HepG2 (cell line): Measurements from ENCODE around the gene PLSCR4.

ENCODE experiments used
- BHLHE40 ChIP-seq: IDR thresholded peaks from 2 replicates; pipeline ENCODE4 v1.6.1; 2011; ENCODE audit warnings: low read length, improper control_type of control experiment
- EZH2 ChIP-seq: conservative IDR thresholded peaks from 2 replicates; pipeline ENCODE4 v1.6.1; 2012; ENCODE audit warnings: mild to moderate bottlenecking, low read depth, low read length, moderate library complexity
- POLR2AphosphoS5 ChIP-seq: IDR thresholded peaks from 2 replicates; pipeline ENCODE4 v1.6.1; 2012; ENCODE audit warnings: low read depth, low read length
- RELA ChIP-seq: sonication (generic); formaldehyde crosslinking; IDR thresholded peaks from 2 replicates; pipeline ENCODE4 v1.4.0; 2020; ENCODE audit warnings: missing genetic modification reagents
- ZNF333 ChIP-seq: sonication (generic); formaldehyde crosslinking; IDR thresholded peaks from 2 replicates; pipeline ENCODE4 v1.4.0; 2020; ENCODE audit warnings: mild to moderate bottlenecking, missing genetic modification reagents, borderline replicate concordance
- ZNF619 ChIP-seq: sonication (generic); formaldehyde crosslinking; IDR thresholded peaks from 2 replicates; pipeline ENCODE4 v1.4.0; 2020; ENCODE audit warnings: mild to moderate bottlenecking, missing genetic modification reagents
- TF ChIP-seq, protein P1 (sequence below): IDR thresholded peaks from 2 replicates; pipeline ENCODE4 v1.6.1; 2016; ENCODE audit warnings: control low read depth
- TF ChIP-seq, protein P2 (sequence below), 2 experiments: IDR thresholded peaks; 2 replicates each; pipeline ENCODE4 v1.6.1; 2011 to 2012; ENCODE audit warnings: low read length in 2 of 2, borderline replicate concordance in 1 of 2, low read depth in 1 of 2, mild to moderate bottlenecking in 1 of 2, moderate library complexity in 1 of 2
- TF ChIP-seq, protein P3 (sequence below): IDR thresholded peaks from 2 replicates; pipeline ENCODE4 v1.6.1; 2012; ENCODE audit warnings: inconsistent platforms
- TF ChIP-seq, protein P4 (sequence below): sonication (generic); formaldehyde crosslinking; IDR thresholded peaks from 2 replicates; pipeline ENCODE4 v1.4.0; 2020; ENCODE audit warnings: mild to moderate bottlenecking, missing genetic modification reagents
- TF ChIP-seq, protein P5 (sequence below): sonication (generic); formaldehyde crosslinking; IDR thresholded peaks from 2 replicates; pipeline ENCODE4 v1.8.0; 2022; ENCODE audit warnings: mild to moderate bottlenecking, missing genetic modification reagents, moderate library complexity

DNA sequence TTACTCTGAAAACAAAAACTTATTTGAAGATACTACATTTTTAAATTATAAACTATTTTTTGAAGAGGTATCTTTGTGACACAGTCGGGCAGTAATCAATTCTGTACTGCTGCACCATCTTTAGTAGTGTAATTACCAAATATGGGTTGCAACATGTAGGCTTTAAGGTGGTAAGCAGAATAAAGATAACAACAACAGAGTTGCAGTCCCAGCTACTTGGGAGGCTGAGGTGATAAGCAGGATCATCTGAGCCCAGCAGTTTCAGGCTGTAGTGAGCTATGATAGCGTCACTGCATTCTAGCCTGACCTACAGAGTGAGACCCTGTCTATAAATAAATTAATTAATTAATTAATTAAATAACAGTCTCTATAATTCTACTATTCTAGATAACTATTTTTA is 95.9 kb downstream of the PLSCR4 start:
- TF ChIP-seq, protein P1, sequence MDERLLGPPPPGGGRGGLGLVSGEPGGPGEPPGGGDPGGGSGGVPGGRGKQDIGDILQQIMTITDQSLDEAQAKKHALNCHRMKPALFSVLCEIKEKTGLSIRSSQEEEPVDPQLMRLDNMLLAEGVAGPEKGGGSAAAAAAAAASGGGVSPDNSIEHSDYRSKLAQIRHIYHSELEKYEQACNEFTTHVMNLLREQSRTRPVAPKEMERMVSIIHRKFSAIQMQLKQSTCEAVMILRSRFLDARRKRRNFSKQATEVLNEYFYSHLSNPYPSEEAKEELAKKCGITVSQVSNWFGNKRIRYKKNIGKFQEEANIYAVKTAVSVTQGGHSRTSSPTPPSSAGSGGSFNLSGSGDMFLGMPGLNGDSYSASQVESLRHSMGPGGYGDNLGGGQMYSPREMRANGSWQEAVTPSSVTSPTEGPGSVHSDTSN (CRISPR knock-in tag): no peak
- no peak for TF ChIP-seq ZNF333 (CRISPR knock-in tag)
- TF ChIP-seq, protein P2, sequence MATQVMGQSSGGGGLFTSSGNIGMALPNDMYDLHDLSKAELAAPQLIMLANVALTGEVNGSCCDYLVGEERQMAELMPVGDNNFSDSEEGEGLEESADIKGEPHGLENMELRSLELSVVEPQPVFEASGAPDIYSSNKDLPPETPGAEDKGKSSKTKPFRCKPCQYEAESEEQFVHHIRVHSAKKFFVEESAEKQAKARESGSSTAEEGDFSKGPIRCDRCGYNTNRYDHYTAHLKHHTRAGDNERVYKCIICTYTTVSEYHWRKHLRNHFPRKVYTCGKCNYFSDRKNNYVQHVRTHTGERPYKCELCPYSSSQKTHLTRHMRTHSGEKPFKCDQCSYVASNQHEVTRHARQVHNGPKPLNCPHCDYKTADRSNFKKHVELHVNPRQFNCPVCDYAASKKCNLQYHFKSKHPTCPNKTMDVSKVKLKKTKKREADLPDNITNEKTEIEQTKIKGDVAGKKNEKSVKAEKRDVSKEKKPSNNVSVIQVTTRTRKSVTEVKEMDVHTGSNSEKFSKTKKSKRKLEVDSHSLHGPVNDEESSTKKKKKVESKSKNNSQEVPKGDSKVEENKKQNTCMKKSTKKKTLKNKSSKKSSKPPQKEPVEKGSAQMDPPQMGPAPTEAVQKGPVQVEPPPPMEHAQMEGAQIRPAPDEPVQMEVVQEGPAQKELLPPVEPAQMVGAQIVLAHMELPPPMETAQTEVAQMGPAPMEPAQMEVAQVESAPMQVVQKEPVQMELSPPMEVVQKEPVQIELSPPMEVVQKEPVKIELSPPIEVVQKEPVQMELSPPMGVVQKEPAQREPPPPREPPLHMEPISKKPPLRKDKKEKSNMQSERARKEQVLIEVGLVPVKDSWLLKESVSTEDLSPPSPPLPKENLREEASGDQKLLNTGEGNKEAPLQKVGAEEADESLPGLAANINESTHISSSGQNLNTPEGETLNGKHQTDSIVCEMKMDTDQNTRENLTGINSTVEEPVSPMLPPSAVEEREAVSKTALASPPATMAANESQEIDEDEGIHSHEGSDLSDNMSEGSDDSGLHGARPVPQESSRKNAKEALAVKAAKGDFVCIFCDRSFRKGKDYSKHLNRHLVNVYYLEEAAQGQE (IDR thresholded peaks at IDR 0.05; ENCODE audit: borderline replicate concordance in 1 of 2, low read depth in 1 of 2, low read length in 2 of 2): no peak
- TF ChIP-seq, protein P3, sequence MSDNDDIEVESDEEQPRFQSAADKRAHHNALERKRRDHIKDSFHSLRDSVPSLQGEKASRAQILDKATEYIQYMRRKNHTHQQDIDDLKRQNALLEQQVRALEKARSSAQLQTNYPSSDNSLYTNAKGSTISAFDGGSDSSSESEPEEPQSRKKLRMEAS: no peak
- TF ChIP-seq, protein P4, sequence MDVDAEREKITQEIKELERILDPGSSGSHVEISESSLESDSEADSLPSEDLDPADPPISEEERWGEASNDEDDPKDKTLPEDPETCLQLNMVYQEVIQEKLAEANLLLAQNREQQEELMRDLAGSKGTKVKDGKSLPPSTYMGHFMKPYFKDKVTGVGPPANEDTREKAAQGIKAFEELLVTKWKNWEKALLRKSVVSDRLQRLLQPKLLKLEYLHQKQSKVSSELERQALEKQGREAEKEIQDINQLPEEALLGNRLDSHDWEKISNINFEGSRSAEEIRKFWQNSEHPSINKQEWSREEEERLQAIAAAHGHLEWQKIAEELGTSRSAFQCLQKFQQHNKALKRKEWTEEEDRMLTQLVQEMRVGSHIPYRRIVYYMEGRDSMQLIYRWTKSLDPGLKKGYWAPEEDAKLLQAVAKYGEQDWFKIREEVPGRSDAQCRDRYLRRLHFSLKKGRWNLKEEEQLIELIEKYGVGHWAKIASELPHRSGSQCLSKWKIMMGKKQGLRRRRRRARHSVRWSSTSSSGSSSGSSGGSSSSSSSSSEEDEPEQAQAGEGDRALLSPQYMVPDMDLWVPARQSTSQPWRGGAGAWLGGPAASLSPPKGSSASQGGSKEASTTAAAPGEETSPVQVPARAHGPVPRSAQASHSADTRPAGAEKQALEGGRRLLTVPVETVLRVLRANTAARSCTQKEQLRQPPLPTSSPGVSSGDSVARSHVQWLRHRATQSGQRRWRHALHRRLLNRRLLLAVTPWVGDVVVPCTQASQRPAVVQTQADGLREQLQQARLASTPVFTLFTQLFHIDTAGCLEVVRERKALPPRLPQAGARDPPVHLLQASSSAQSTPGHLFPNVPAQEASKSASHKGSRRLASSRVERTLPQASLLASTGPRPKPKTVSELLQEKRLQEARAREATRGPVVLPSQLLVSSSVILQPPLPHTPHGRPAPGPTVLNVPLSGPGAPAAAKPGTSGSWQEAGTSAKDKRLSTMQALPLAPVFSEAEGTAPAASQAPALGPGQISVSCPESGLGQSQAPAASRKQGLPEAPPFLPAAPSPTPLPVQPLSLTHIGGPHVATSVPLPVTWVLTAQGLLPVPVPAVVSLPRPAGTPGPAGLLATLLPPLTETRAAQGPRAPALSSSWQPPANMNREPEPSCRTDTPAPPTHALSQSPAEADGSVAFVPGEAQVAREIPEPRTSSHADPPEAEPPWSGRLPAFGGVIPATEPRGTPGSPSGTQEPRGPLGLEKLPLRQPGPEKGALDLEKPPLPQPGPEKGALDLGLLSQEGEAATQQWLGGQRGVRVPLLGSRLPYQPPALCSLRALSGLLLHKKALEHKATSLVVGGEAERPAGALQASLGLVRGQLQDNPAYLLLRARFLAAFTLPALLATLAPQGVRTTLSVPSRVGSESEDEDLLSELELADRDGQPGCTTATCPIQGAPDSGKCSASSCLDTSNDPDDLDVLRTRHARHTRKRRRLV: no peak
- no peak for TF ChIP-seq BHLHE40
- no peak for TF ChIP-seq RELA
- TF ChIP-seq, protein P5, sequence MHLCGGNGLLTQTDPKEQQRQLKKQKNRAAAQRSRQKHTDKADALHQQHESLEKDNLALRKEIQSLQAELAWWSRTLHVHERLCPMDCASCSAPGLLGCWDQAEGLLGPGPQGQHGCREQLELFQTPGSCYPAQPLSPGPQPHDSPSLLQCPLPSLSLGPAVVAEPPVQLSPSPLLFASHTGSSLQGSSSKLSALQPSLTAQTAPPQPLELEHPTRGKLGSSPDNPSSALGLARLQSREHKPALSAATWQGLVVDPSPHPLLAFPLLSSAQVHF (CRISPR knock-in tag): no peak
- no peak for TF ChIP-seq POLR2AphosphoS5
- TF ChIP-seq EZH2: no peak
- TF ChIP-seq ZNF619 (CRISPR knock-in tag): no peak
